T47D (cell line): ENCODE measurements around the gene CASP4.
A peak's percentile ranks its signal among the peaks of the same experiment; 100 is the strongest.

Experiments
- DNase-seq, 2 experiments: peaks; one replicate each; pipeline versions ENCODE4 v3.0.0 to v3.0.0-alpha.2; 2011 to 2012; ENCODE audit warnings: low read depth in 1 of 2, low spot score in 1 of 2
- JUND ChIP-seq: IDR thresholded peaks from 2 replicates; pipeline ENCODE4 v1.6.1; 2012; ENCODE audit warnings: low read depth
- in situ Hi-C: cut with HindIII; loops from 2 replicates; pipeline ENCODE4 v1.10.0; 2016; ENCODE audit warnings: low sequenced_read_pairs, low pct_unique_long_range_greater_than_20kb

Gene CASP4

DNA sequence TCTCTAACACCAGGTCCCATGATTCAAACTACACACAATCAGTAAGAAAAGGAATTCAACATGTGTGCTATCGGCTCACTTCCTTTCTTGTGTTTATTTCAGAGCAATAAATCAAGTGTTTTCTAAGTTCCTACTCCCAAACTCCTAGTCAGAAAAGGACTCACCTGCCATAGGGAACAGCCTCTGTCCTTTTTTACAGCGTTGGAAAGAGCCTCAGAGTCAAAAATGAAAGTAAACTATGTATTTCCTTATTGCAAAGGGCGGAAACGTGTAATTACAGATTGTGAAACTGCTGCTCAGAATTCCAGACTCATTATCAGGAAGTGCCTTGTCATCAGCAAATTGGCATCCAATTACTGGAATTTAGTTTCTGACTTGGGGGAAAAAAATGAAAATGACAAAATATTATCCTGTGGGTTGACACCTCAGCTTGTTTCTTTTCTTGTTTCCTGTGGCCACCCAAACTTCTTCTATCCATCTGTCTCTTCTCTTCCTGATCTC, at the start of gene CASP4:
CASP4 (minus strand) TSS at position 220 of the 501 bp plus-strand sequence; CDS start at position 171, 49 bp downstream.
- peak in 1 of 2 experiments; percentile 69 for DNase-seq
- no peak for TF ChIP-seq JUND
- in situ Hi-C loops = no loop called here

DNA sequence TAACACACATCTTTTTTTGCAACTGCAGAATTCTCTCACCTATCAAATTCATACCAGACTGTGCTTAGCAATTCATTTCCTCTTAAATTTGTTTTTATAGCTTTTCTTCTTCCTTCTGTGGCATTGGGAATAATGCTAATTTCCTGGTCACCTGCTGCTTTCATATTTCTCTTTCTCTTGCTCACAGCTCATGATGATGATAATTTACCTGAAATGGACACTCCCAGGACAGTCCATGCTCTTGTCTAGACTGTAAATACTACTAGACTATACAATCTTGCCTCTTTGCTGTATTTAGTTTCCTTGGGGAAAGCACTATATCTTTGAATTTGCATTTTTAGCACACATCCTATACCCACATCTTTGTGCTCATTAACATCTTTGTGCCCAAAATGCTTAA, 39.1 kb upstream of the CASP4 start:
- in situ Hi-C loops = no loop called here
- DNase-seq = no peak

DNA sequence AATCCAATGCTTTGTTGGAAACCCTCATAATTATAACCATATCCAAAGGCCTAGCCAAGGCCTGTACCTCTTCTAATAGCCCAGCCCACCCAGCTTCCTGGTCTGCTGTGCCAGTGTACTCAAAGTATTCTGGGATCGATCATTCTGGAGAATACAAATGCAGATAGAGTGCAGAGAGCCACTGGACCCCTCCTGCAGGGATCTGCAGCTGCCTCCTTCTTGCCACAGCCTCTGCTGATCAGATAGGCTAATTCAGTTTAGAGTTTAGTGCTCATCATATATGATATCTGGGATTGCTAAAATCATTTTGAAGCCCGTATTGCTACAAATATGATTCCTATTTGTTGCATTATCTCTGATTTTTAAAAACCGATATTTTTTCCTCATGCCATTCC, 37.1 kb upstream of the CASP4 start:
- no peak for TF ChIP-seq JUND
- in situ Hi-C loops = no loop called here
- DNase-seq = no peak

More for the DNA sequence above, 39.1 kb upstream of the CASP4 start:
- TF ChIP-seq JUND = no peak

GRCh38 chr11:105004021-105004420, 35.6 kb upstream of the CASP4 start:
- in situ Hi-C loops = no loop called here

GRCh38 chr11:105003151-105003550, 34.8 kb upstream of the CASP4 start:
- in situ Hi-C loops = no loop called here
- no peak for TF ChIP-seq JUND
- DNase-seq = no peak

More at GRCh38 chr11:105004021-105004420, 35.6 kb upstream of the CASP4 start:
- DNase-seq = no peak
- no peak for TF ChIP-seq JUND

DNA sequence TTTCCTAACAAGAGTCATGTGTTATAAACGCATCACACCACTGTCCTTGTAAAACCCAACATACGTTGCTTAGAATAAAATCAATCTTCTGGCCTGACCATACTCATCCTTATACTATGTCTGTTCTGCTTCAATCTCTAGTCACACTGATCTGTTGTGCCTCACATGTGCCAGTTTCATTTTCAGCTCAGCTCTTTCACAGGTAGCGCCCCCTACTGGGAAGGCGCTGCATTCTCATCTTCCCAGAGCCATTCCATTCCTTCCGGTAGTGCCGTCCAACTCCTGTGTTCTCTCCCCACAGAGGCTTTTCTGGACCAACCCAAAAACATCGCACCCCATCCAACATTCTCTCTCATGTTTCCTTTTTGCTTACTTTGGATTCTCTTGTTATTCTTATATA, 32.4 kb upstream of the CASP4 start:
- DNase-seq = peak in 1 of 2 experiments; percentile 35
- TF ChIP-seq JUND = no peak
- in situ Hi-C loops = no loop called here

DNA sequence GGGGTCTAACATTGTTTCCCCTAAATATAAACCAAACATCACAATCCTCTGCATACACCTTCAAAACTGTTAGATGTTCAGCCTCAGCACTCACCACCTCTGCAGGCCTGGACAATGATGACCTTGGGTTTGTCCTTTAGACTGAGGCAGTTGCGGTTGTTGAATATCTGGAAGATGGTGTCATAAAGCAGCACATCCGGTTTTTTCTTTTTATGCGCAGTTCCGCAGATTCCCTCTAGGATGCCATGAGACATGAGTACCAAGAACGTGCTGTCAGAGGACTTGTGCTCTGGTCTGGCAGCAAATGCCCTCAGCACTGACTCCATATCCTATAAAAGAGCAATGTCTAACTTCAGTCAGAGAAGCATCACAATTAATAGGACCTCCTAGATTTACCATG, 31.8 kb upstream of the CASP4 start:
- in situ Hi-C loops = no loop called here
- peak in 1 of 2 experiments; percentile 62 for DNase-seq
- TF ChIP-seq JUND = no peak

DNA sequence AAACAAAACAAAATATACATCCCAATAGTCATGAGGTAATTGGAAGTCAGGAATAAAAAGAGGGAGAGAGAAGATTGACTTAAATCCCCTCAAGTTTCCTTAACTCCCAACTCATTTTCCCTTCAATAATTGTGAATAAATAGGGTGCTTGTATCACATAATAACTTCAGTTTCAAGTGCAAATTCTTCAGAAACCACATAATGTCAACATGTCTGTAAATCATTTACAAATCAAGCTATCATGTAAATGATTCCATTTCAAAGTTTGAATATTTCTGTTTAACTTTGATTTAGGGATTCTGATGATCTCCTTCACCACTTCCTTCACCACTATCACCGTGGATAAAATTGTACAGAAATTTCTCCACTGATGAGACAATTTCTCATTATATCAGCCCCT, 31.3 kb upstream of the CASP4 start:
- TF ChIP-seq JUND = no peak
- in situ Hi-C loops = no loop called here
- DNase-seq = no peak

GRCh38 chr11:104997288-104997687, 28.9 kb upstream of the CASP4 start:
- no peak for TF ChIP-seq JUND
- DNase-seq = peak in 1 of 2 experiments; percentile 53
- in situ Hi-C loops = no loop called here

GRCh38 chr11:104995001-104995408, 26.6 kb upstream of the CASP4 start:
- no peak for TF ChIP-seq JUND
- in situ Hi-C loops = no loop called here
- DNase-seq = no peak

GRCh38 chr11:104992781-104993180, 24.4 kb upstream of the CASP4 start:
- no peak for DNase-seq
- in situ Hi-C loops = no loop called here
- no peak for TF ChIP-seq JUND

DNA sequence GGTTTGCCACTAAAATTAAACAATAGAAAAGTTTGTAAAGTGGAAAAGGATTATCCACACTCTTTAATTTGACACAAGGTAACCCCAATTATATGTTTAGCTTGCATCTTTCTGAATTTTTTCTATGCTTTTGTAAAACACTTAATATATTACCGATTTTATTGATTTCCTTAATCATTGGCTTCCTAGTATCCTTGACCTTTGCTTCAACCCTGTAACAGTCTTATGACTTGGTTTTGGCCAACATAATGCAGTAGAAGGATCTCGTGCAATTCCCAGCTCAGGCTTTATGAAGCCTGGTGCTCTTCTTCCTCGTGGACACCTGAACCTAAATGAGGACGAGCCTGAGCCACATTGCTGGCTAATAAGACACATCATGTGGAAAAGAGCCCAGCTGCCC, 23.6 kb upstream of the CASP4 start:
- no peak for TF ChIP-seq JUND
- no peak for DNase-seq
- in situ Hi-C loops = no loop called here

DNA sequence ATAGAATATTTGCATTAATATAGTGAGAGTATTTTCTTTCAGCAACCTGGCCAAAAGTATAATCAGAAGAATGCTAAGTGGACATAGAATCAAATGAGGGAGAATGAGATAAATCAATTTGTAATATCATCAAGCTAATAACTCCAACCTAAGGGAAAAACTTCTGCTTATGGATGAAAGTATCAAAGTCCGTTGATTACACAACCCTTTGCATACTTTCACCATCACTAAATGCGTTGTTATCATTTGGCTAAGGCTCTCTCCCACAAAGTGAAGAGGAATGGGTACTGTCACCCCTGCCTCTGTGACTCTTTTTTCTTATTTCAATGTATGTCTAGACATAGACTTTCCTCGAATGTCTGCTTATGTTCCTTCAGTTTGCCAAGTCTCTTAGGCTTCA, 16.4 kb upstream of the CASP4 start:
- no peak for TF ChIP-seq JUND
- no peak for DNase-seq
- in situ Hi-C loops = no loop called here

DNA sequence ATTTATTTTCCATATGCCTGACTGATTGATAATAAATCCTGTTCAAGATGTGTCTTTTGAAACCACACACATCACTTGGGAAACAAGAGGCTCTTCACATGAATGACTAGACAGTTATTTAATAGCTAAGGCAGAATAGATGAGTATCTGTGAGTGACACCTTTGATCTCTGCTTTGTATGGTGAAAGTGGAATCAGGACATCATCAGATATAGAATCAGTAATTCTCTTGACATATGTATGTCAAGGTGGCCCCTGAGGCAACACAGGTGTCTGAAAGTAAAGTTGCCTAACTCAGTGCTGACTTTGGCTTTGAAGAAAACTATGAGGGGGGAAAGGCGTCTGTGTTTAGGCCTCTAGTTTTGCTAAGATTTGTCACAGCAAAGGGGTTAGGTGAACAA, 11.5 kb upstream of the CASP4 start:
- no peak for DNase-seq

More for the DNA sequence above, 11.5 kb upstream of the CASP4 start:
- in situ Hi-C loops = no loop called here
- TF ChIP-seq JUND = no peak
